Measurements from ENCODE around the gene SYNDIG1. TPM values are rescaled to one million over a fixed set of nuclear protein-coding genes. Genes with fewer than 3 reads are reported as not detected.
"Not testable (repeated sequence)": the region's sequence is repeated elsewhere in the genome, so short reads cannot be mapped to it uniquely, and the experiment has no call there.

The SYNDIG1 gene
- total RNA-seq, 4 donors from 2014 or later = 0.45 TPM; not detected in 3

DNA sequence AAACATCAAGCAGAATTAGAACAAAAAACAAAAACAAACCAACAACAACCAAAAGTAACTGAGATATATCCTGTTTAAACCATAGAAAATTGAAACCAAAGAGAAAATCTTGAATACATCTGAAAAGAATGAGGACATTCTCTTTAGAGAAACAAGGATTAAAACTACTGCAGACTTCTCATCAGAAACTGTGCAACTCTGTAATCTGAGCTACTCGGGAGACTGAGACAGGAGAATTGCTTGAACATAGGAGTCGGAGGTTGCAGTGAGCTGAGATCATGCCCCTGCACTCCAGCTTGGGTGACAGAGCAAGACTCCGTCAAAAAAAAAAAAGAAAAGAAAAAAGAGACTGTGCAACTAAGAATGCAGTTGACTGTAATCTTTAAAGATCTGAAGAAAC lies 153.4 kb downstream of the SYNDIG1 start:
- DNase-seq (ENCODE audit: low spot score in 2 of 2) = no peak
- 50 to 56% methylated on average over 3 of the region's 3 CpGs for WGBS, 2 donors
- intact Hi-C loops (cut with DNase I; ENCODE audit: low total_unique reads) = no loop called here
- TF ChIP-seq, protein P1, sequence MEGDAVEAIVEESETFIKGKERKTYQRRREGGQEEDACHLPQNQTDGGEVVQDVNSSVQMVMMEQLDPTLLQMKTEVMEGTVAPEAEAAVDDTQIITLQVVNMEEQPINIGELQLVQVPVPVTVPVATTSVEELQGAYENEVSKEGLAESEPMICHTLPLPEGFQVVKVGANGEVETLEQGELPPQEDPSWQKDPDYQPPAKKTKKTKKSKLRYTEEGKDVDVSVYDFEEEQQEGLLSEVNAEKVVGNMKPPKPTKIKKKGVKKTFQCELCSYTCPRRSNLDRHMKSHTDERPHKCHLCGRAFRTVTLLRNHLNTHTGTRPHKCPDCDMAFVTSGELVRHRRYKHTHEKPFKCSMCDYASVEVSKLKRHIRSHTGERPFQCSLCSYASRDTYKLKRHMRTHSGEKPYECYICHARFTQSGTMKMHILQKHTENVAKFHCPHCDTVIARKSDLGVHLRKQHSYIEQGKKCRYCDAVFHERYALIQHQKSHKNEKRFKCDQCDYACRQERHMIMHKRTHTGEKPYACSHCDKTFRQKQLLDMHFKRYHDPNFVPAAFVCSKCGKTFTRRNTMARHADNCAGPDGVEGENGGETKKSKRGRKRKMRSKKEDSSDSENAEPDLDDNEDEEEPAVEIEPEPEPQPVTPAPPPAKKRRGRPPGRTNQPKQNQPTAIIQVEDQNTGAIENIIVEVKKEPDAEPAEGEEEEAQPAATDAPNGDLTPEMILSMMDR (IDR thresholded peaks at IDR 0.05) = no peak
- no peak for TF ChIP-seq POLR2A (IDR thresholded peaks at IDR 0.05)
- H3K4me3 ChIP-seq (ENCODE audit: low read depth, poor library complexity, severe bottlenecking) = no peak overlapping the region

GRCh38 chr20:24626141-24626540 lies 156.7 kb downstream of the SYNDIG1 start:
- peak in 1 of 2 donors; percentile 67 for DNase-seq (ENCODE audit: low spot score in 2 of 2)
- WGBS, 2 donors = 75 to 96% methylated on average over 2 to 19 of the region's 29 CpGs
- intact Hi-C loops (cut with DNase I; ENCODE audit: low total_unique reads); H3K4me3 ChIP-seq (ENCODE audit: low read depth, poor library complexity, severe bottlenecking): not testable (repeated sequence)

GRCh38 chr20:24627291-24627690 lies 157.9 kb downstream of the SYNDIG1 start:
- peak in 1 of 2 donors; percentile 28 for DNase-seq (ENCODE audit: low spot score in 2 of 2)
- TF ChIP-seq, protein P1 (IDR thresholded peaks at IDR 0.05) = no peak
- TF ChIP-seq POLR2A (IDR thresholded peaks at IDR 0.05) = no peak
- 80 to 83% methylated on average over 6 of the region's 6 CpGs for WGBS, 2 donors
- H3K4me3 ChIP-seq (ENCODE audit: low read depth, poor library complexity, severe bottlenecking) = no peak overlapping the region
- intact Hi-C loops (cut with DNase I; ENCODE audit: low total_unique reads) = no loop called here

GRCh38 chr20:24627926-24628325 lies 158.5 kb downstream of the SYNDIG1 start:
- DNase-seq (ENCODE audit: low spot score in 2 of 2) = peak in 1 of 2 donors; percentile 62
- no peak overlapping the region for H3K4me3 ChIP-seq (ENCODE audit: low read depth, poor library complexity, severe bottlenecking)
- WGBS, 2 donors = 63 to 68% methylated on average over 12 of the region's 12 CpGs
- TF ChIP-seq, protein P1 (IDR thresholded peaks at IDR 0.05) = no peak
- TF ChIP-seq POLR2A (IDR thresholded peaks at IDR 0.05) = no peak
- intact Hi-C loops (cut with DNase I; ENCODE audit: low total_unique reads) = no loop called here

DNA sequence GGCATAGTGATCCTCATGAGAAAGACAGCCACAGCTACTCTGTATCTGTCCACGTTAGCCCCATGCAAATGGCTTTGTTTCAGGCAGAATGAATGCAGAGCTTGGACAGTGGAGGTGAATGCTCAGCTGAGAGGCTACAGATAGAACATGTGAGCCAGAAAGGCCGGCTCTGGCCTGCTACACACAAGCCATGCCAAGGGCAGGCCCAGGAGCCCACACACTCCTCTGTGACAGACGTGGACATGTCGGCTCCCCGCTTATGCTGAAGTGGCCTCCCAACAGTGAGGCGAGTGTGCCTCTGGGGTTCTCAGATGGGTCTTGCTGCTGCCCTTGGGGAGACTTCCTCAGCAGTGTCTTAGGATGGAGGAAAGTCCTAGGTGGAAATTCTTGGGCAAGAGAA lies 159.6 kb downstream of the SYNDIG1 start:
- intact Hi-C loops (cut with DNase I; ENCODE audit: low total_unique reads) = no loop called here
- TF ChIP-seq, protein P1 (IDR thresholded peaks at IDR 0.05) = no peak
- TF ChIP-seq POLR2A (IDR thresholded peaks at IDR 0.05) = no peak
- DNase-seq (ENCODE audit: low spot score in 2 of 2) = peak in 1 of 2 donors; percentile 67
- no peak overlapping the region for H3K4me3 ChIP-seq (ENCODE audit: low read depth, poor library complexity, severe bottlenecking)
- 86 to 94% methylated on average over 6 of the region's 6 CpGs for WGBS, 2 donors

DNA sequence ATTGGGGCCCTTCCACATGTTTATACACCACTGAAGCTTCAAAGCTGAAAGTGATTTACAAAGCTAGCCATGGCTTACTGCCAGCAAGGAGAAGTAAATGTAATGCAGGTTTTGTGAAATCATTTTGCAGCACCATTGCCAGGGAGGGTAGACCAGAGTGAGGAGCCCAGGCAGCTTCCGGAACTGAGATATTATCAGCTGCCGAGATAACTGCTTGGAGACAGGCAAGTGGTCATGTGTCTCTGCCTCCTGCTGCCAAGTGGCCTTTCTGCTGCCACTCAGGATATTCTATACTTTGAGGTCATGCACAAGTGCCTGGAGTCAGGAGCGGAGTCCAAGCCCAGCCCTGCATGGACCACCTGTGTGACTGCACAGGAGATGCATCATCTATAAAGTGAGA lies 160.2 kb downstream of the SYNDIG1 start:
- intact Hi-C loops (cut with DNase I; ENCODE audit: low total_unique reads) = no loop called here
- TF ChIP-seq, protein P1 (IDR thresholded peaks at IDR 0.05) = no peak
- TF ChIP-seq POLR2A (IDR thresholded peaks at IDR 0.05) = no peak
- DNase-seq (ENCODE audit: low spot score in 2 of 2) = no peak
- H3K4me3 ChIP-seq (ENCODE audit: low read depth, poor library complexity, severe bottlenecking) = no peak overlapping the region
- 46 to 52% methylated on average over 3 of the region's 3 CpGs for WGBS, 2 donors

Measured in lower leg skin (tissue), 4 donors.